Smooth muscle cell (in vitro differentiated cells): ENCODE measurements around the gene UFD1. TPM values are rescaled to one million over a fixed set of nuclear protein-coding genes. Genes with fewer than 3 reads are reported as not detected.
"Not testable (repeated sequence)": the region's sequence is repeated elsewhere in the genome, so short reads cannot be mapped to it uniquely, and the experiment has no call there.

Experiments
- DNase-seq: peaks from one replicate; lab custom pipeline; 2025; ENCODE audit not compliant: unreplicated experiment; lab: John Stamatoyannopoulos, UW
- H2AFZ ChIP-seq: fragments of 200-600 bp; sonication (generic); 2 replicates; pipeline ENCODE4 v1.6.0; 2016; ENCODE audit warnings: antibody characterized with exemption, low read depth, mild to moderate bottlenecking
- H3F3A ChIP-seq: fragments of 200-600 bp; sonication (generic); 2 replicates; pipeline ENCODE4 v1.6.0; 2017; ENCODE audit warnings: antibody characterized with exemption, low read depth
- H3K27ac ChIP-seq: fragments of 200-600 bp; sonication (generic); 2 replicates; pipeline ENCODE4 v1.5.1; 2016; ENCODE audit warnings: low read depth, mild to moderate bottlenecking
- H3K27me3 ChIP-seq: fragments of 200-600 bp; sonication (generic); 2 replicates; pipeline ENCODE4 v1.6.1; 2016; ENCODE audit warnings: low read depth, mild to moderate bottlenecking
- H3K36me3 ChIP-seq: fragments of 200-600 bp; sonication (generic); 2 replicates; pipeline ENCODE4 v1.5.1; 2016; ENCODE audit warnings: low read depth
- H3K4me1 ChIP-seq: fragments of 200-600 bp; sonication (generic); 2 replicates; pipeline ENCODE4 v1.5.1; 2016; ENCODE audit warnings: low read depth
- H3K4me2 ChIP-seq: fragments of 200-600 bp; sonication (generic); 2 replicates; pipeline ENCODE4 v1.6.0; 2016; ENCODE audit warnings: mild to moderate bottlenecking
- H3K4me3 ChIP-seq: fragments of 200-600 bp; sonication (generic); 2 replicates; pipeline ENCODE4 v1.5.1; 2016; ENCODE audit warnings: mild to moderate bottlenecking
- H3K79me2 ChIP-seq: fragments of 200-600 bp; sonication (generic); 2 replicates; pipeline ENCODE4 v1.6.0; 2016; ENCODE audit warnings: low read depth, mild to moderate bottlenecking
- H3K9ac ChIP-seq: fragments of 200-600 bp; sonication (generic); 2 replicates; pipeline ENCODE4 v1.6.0; 2016; ENCODE audit warnings: low read depth
- H3K9me3 ChIP-seq: fragments of 200-600 bp; sonication (generic); replicated peaks from 2 replicates; pipeline ENCODE4 v1.5.1; 2016; ENCODE audit warnings: low read depth
- H4K20me1 ChIP-seq: fragments of 200-600 bp; sonication (generic); 2 replicates; pipeline ENCODE4 v1.6.0; 2016; ENCODE audit warnings: low read depth
- CTCF ChIP-seq: fragments of 200-600 bp; sonication (generic); IDR thresholded peaks from 2 replicates; pipeline ENCODE4 v1.5.1; 2017; ENCODE audit warnings: borderline replicate concordance, mild to moderate bottlenecking, antibody characterized with exemption; ENCODE audit not compliant: insufficient read depth, poor library complexity, severe bottlenecking
- WGBS: methylation state at CpG from one replicate; pipeline ENCODE4 v1.1.7; 2016; ENCODE audit warnings: low lambda C conversion rate; 5-methylcytosine and 5-hydroxymethylcytosine counted together
- polyA plus RNA-seq: library from polyadenylated mRNA; unstranded; fragments of >200 nt; fragmentation: Nextera tagmentation; extraction: Ambion mirVana; gene quantifications from 2 replicates; pipeline ENCODE4 v1.2.1, GENCODE V29; 2016
- total RNA-seq: library from RNA; depleted of rRNA; stranded (reverse); fragments of >200 nt; gene quantifications from 2 replicates; pipeline ENCODE4 v1.2.3, GENCODE V29; 2014

UFD1 gene
- total and polyA plus RNA-seq, 2 experiments from 2014 or later = 48.1 to 111 TPM

GRCh38 chr22:19440411-19441195 is 38.4 kb downstream of the UFD1 start:
- H3K4me1 ChIP-seq = no peaks in the 10 kb centered on the region
- peaks cover 24% of the 10 kb centered on the region for H4K20me1 ChIP-seq
- H3K9ac ChIP-seq = no peak overlapping the region
- no peaks in the 10 kb centered on the region for H3F3A ChIP-seq
- no peak for DNase-seq
- no peak for TF ChIP-seq CTCF
- WGBS = 83% methylated on average over 8 of the region's 8 CpGs
- H3K36me3 ChIP-seq = no peaks in the 10 kb centered on the region
- no peak overlapping the region for H3K4me3 ChIP-seq
- no peak overlapping the region for H2AFZ ChIP-seq
- H3K27me3 ChIP-seq = no peaks in the 10 kb centered on the region
- H3K9me3 ChIP-seq = no peaks in the 10 kb centered on the region
- peaks cover 34% of the 10 kb centered on the region for H3K79me2 ChIP-seq
- no peak overlapping the region for H3K27ac ChIP-seq
- H3K4me2 ChIP-seq = no peak overlapping the region

GRCh38 chr22:19438298-19438697 is 40.7 kb downstream of the UFD1 start:
- H4K20me1 ChIP-seq = peaks cover 17% of the 10 kb centered on the region
- H3K4me3 ChIP-seq = no peak overlapping the region
- H3K4me1 ChIP-seq = no peaks in the 10 kb centered on the region
- TF ChIP-seq CTCF = no peak
- H3K27me3 ChIP-seq = no peaks in the 10 kb centered on the region
- peaks cover 26% of the 10 kb centered on the region for H3K79me2 ChIP-seq
- H3K27ac ChIP-seq = no peak overlapping the region
- WGBS = 97% methylated on average over 7 of the region's 7 CpGs
- H3K36me3 ChIP-seq = no peaks in the 10 kb centered on the region
- no peak for DNase-seq
- no peaks in the 10 kb centered on the region for H3K9me3 ChIP-seq
- H3K9ac ChIP-seq = no peak overlapping the region
- H2AFZ ChIP-seq = no peak overlapping the region
- no peaks in the 10 kb centered on the region for H3F3A ChIP-seq
- no peak overlapping the region for H3K4me2 ChIP-seq

- WGBS = 97% methylated on average over 9 of the region's 9 CpGs
- not testable (repeated sequence) for H3K9ac ChIP-seq, H3K4me1 ChIP-seq, H3K27ac ChIP-seq, H3K27me3 ChIP-seq, H3K36me3 ChIP-seq, H4K20me1 ChIP-seq, H3K9me3 ChIP-seq, H3K4me2 ChIP-seq, H2AFZ ChIP-seq, H3K4me3 ChIP-seq, DNase-seq, H3F3A ChIP-seq
- peaks cover 20% of the 10 kb centered on the region for H3K79me2 ChIP-seq
These were observed 42.4 kb downstream of the UFD1 start for GRCh38 chr22:19436444-19437161.

- peaks cover 9% of the 10 kb centered on the region for H3K4me1 ChIP-seq
- TF ChIP-seq CTCF = no peak
- no peak overlapping the region for H3K27ac ChIP-seq
- 98% methylated on average over 2 of the region's 2 CpGs for WGBS
- H3K36me3 ChIP-seq = no peaks in the 10 kb centered on the region
- no peak overlapping the region for H3K4me2 ChIP-seq
- H3K79me2 ChIP-seq = peaks cover 25% of the 10 kb centered on the region
- H4K20me1 ChIP-seq = no peaks in the 10 kb centered on the region
- no peaks in the 10 kb centered on the region for H3K9me3 ChIP-seq
- no peak overlapping the region for H3K9ac ChIP-seq
- no peak overlapping the region for H3K4me3 ChIP-seq
- DNase-seq = no peak
- H3F3A ChIP-seq = peaks cover 4% of the 10 kb centered on the region
- no peaks in the 10 kb centered on the region for H3K27me3 ChIP-seq
- H2AFZ ChIP-seq = no peak overlapping the region
These were observed 44.0 kb downstream of the UFD1 start for GRCh38 chr22:19434829-19435580.
